HepG2 (cell line): ENCODE results near the gene SHROOM1.

Experiments used
- CTCF ChIP-seq: sonication (generic); formaldehyde crosslinking; IDR thresholded peaks from 2 replicates; pipeline ENCODE4 v1.5.0; 2020; ENCODE audit warnings: mild to moderate bottlenecking, missing genetic modification reagents, moderate library complexity
- EZH2 ChIP-seq: conservative IDR thresholded peaks from 2 replicates; pipeline ENCODE4 v1.6.1; 2012; ENCODE audit warnings: mild to moderate bottlenecking, low read depth, low read length, moderate library complexity
- HNF4A ChIP-seq: sonication (generic); formaldehyde crosslinking; IDR thresholded peaks from 2 replicates; pipeline ENCODE4 v1.4.0; 2020; ENCODE audit warnings: missing genetic modification reagents
- POLR2A ChIP-seq, 2 experiments: IDR thresholded peaks; 2 replicates each; pipeline ENCODE4 v1.6.1; 2011; ENCODE audit warnings: low read depth in 2 of 2, low read length in 2 of 2, mild to moderate bottlenecking in 1 of 2, moderate library complexity in 1 of 2; ENCODE audit not compliant: insufficient read depth in 1 of 2
- SMAD3 ChIP-seq: sonication (generic); formaldehyde crosslinking; IDR thresholded peaks from 2 replicates; pipeline ENCODE4 v1.4.0; 2020; ENCODE audit warnings: missing genetic modification reagents
- ZKSCAN1 ChIP-seq: fragments of 150-350 bp; IDR thresholded peaks from 2 replicates; pipeline ENCODE4 v1.6.1; 2014; ENCODE audit warnings: low read length
- ZNF224 ChIP-seq: sonication (generic); formaldehyde crosslinking; IDR thresholded peaks from 2 replicates; pipeline ENCODE4 v1.5.0; 2020; ENCODE audit warnings: mild to moderate bottlenecking, missing genetic modification reagents
- ZNF644 ChIP-seq: IDR thresholded peaks from 2 replicates; pipeline ENCODE4 v1.6.1; 2016; ENCODE audit warnings: low read depth
- ZNF747 ChIP-seq: sonication (generic); formaldehyde crosslinking; IDR thresholded peaks from 2 replicates; pipeline ENCODE4 v1.8.1; 2023; ENCODE audit warnings: missing genetic modification reagents, mild to moderate bottlenecking, borderline replicate concordance

GRCh38 chr5:132877938-132878337 lies 47.5 kb upstream of the SHROOM1 start:
- no peak for TF ChIP-seq HNF4A (CRISPR knock-in tag)
- no peak for TF ChIP-seq ZNF644
- TF ChIP-seq POLR2A (IDR thresholded peaks at IDR 0.05; ENCODE audit: insufficient read depth in 1 of 2, low read depth in 2 of 2, low read length in 2 of 2), result no peak
- no peak for TF ChIP-seq EZH2
- no peak for TF ChIP-seq CTCF (CRISPR knock-in tag)
- TF ChIP-seq ZNF747, result no peak
- TF ChIP-seq SMAD3 (CRISPR knock-in tag), result no peak
- no peak for TF ChIP-seq ZKSCAN1
- no peak for TF ChIP-seq ZNF224 (CRISPR knock-in tag)
